ENCODE data around the gene RNF208.

Gene RNF208

DNA sequence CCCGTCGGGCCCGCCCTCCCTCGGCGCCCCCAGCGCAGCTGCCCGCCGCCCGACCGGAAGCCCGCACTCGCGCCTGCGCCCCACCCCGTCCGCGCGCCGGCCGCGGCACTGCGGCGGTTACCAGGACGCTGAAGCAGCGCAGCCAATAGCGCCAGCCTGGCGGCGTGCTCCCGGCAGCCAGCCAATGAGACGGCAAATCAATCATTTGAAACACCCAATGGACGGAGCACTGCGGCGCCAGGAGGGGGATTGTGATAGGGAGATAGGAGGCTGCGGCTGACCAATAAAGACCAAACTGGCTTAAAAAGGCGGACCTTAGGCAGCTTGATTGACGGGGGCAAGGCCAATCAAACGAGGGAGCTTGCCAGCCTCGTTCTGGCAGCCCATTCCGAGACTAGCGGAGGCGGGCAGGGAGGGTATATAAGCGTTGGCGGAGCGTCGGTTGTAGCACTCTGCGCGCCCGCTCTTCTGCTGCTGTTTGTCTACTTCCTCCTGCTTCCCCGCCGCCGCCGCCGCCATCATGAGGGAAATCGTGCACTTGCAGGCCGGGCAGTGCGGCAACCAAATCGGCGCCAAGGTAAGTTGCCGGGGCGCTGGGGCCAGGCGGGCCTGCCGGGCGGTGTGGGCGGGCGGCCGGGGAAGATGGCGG lies 18.9 kb upstream of the RNF208 start, which contains the start of gene TUBB4B (continued):
- no peak for TF ChIP-seq OSR2 (tag by site-specific recombination; IDR thresholded peaks at IDR 0.05)
- TF ChIP-seq ZFHX2 (tag by site-specific recombination; conservative IDR thresholded peaks at IDR 0.05) = peak; percentile 92
- TF ChIP-seq TCF7L2 (IDR thresholded peaks at IDR 0.05; ENCODE audit: borderline replicate concordance, low read depth, low read length) = no peak
- peak; percentile 84; the same call in 1 of the 2 replicates for TF ChIP-seq ZFP41 (tag by site-specific recombination; IDR thresholded peaks at IDR 0.05; ENCODE audit: borderline replicate concordance)
- TF ChIP-seq ZNF132 (tag by site-specific recombination; IDR thresholded peaks at IDR 0.05; ENCODE audit: borderline replicate concordance) = no peak
- TF ChIP-seq, protein P1, sequence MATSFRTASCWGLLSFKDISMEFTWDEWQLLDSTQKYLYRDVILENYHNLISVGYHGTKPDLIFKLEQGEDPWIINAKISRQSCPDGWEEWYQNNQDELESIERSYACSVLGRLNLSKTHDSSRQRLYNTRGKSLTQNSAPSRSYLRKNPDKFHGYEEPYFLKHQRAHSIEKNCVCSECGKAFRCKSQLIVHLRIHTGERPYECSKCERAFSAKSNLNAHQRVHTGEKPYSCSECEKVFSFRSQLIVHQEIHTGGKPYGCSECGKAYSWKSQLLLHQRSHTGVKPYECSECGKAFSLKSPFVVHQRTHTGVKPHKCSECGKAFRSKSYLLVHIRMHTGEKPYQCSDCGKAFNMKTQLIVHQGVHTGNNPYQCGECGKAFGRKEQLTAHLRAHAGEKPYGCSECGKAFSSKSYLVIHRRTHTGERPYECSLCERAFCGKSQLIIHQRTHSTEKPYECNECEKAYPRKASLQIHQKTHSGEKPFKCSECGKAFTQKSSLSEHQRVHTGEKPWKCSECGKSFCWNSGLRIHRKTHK (tag by site-specific recombination; IDR thresholded peaks at IDR 0.05) = no peak
- TF ChIP-seq KLF8 (tag by site-specific recombination; IDR thresholded peaks at IDR 0.05) = peak; percentile 83
- TF ChIP-seq ZNF362 (tag by site-specific recombination; IDR thresholded peaks at IDR 0.05) = no peak
- no peak for TF ChIP-seq ZNF529 (tag by site-specific recombination; IDR thresholded peaks at IDR 0.05; ENCODE audit: insufficient replicate concordance)
- TF ChIP-seq ZNF521 (tag by site-specific recombination; IDR thresholded peaks at IDR 0.05) = no peak
- no peak for TF ChIP-seq ZSCAN16 (tag by site-specific recombination; IDR thresholded peaks at IDR 0.05)
- TF ChIP-seq ZNF580 (tag by site-specific recombination; IDR thresholded peaks at IDR 0.05) = no peak
- TF ChIP-seq PATZ1 (tag by site-specific recombination; IDR thresholded peaks at IDR 0.05) = no peak
- TF ChIP-seq, protein P2, sequence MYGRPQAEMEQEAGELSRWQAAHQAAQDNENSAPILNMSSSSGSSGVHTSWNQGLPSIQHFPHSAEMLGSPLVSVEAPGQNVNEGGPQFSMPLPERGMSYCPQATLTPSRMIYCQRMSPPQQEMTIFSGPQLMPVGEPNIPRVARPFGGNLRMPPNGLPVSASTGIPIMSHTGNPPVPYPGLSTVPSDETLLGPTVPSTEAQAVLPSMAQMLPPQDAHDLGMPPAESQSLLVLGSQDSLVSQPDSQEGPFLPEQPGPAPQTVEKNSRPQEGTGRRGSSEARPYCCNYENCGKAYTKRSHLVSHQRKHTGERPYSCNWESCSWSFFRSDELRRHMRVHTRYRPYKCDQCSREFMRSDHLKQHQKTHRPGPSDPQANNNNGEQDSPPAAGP (tag by site-specific recombination; IDR thresholded peaks at IDR 0.05) = peak; percentile 87
- peak; percentile 23 for TF ChIP-seq ZBTB26 (tag by site-specific recombination; optimal IDR thresholded peaks at IDR 0.05)
- TF ChIP-seq, protein P3, sequence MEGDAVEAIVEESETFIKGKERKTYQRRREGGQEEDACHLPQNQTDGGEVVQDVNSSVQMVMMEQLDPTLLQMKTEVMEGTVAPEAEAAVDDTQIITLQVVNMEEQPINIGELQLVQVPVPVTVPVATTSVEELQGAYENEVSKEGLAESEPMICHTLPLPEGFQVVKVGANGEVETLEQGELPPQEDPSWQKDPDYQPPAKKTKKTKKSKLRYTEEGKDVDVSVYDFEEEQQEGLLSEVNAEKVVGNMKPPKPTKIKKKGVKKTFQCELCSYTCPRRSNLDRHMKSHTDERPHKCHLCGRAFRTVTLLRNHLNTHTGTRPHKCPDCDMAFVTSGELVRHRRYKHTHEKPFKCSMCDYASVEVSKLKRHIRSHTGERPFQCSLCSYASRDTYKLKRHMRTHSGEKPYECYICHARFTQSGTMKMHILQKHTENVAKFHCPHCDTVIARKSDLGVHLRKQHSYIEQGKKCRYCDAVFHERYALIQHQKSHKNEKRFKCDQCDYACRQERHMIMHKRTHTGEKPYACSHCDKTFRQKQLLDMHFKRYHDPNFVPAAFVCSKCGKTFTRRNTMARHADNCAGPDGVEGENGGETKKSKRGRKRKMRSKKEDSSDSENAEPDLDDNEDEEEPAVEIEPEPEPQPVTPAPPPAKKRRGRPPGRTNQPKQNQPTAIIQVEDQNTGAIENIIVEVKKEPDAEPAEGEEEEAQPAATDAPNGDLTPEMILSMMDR (tag by site-specific recombination; IDR thresholded peaks at IDR 0.05) = no peak
- TF ChIP-seq ZNF311 (tag by site-specific recombination; IDR thresholded peaks at IDR 0.05; ENCODE audit: borderline replicate concordance) = no peak
- peak; percentile 32; the same call in 1 of the 2 replicates for TF ChIP-seq PRDM4 (tag by site-specific recombination; IDR thresholded peaks at IDR 0.05)
- no peak for TF ChIP-seq PRDM1 (tag by site-specific recombination; IDR thresholded peaks at IDR 0.05)
- no peak for TF ChIP-seq MEIS1 (CRISPR knock-in tag; IDR thresholded peaks at IDR 0.05; ENCODE audit: borderline replicate concordance)
- no peak for TF ChIP-seq ZNF169 (tag by site-specific recombination; IDR thresholded peaks at IDR 0.05)
- TF ChIP-seq BCL11B (tag by site-specific recombination; IDR thresholded peaks at IDR 0.05; ENCODE audit: low read depth) = no peak

All from HEK293 (cell line).